Astrocyte (in vitro differentiated cells and primary cell): Measurements from ENCODE around the gene CORO7. TPM values are rescaled to one million over a fixed set of nuclear protein-coding genes. Genes with fewer than 3 reads are reported as not detected.

ENCODE experiments used
- DNase-seq: peaks from one replicate; pipeline ENCODE4 v3.0.0-alpha.2; 2010; ENCODE audit warnings: low read depth
- FAIRE-seq: peaks from 2 replicates; lab custom pipeline; 2011; peaks lifted over from hg19 to GRCh38; lab: Jason Lieb, UNC
- H2AFZ ChIP-seq: 2 replicates; pipeline ENCODE4 v1.6.0; 2012; ENCODE audit warnings: low read depth, low read length, inconsistent platforms
- H3K27ac ChIP-seq: 2 replicates; pipeline ENCODE4 v1.5.1; 2011; ENCODE audit warnings: low read depth, low read length, inconsistent platforms
- H3K27me3 ChIP-seq: 2 replicates; pipeline ENCODE4 v1.6.0; 2011; ENCODE audit warnings: low read length, inconsistent platforms; ENCODE audit not compliant: insufficient read depth
- H3K36me3 ChIP-seq: 2 replicates; pipeline ENCODE4 v1.5.1; 2011; ENCODE audit warnings: low read length, inconsistent platforms; ENCODE audit not compliant: insufficient read depth
- H3K4me1 ChIP-seq: 2 replicates; pipeline ENCODE4 v1.5.1; 2011; ENCODE audit warnings: low read length, inconsistent platforms; ENCODE audit not compliant: insufficient read depth
- H3K4me2 ChIP-seq: 2 replicates; pipeline ENCODE4 v1.6.0; 2012; ENCODE audit warnings: low read length, inconsistent platforms
- H3K4me3 ChIP-seq: 2 replicates; pipeline ENCODE4 v1.5.1; 2011; ENCODE audit warnings: low read depth, mild to moderate bottlenecking, low read length, inconsistent platforms; ENCODE audit not compliant: insufficient read depth
- H3K79me2 ChIP-seq: 2 replicates; pipeline ENCODE4 v1.6.0; 2012; ENCODE audit warnings: mild to moderate bottlenecking, low read length, inconsistent platforms; ENCODE audit not compliant: insufficient read depth
- H3K9ac ChIP-seq: 2 replicates; pipeline ENCODE4 v1.6.0; 2012; ENCODE audit warnings: mild to moderate bottlenecking, low read length, inconsistent platforms
- H3K9me3 ChIP-seq: 2 replicates; pipeline ENCODE4 v1.5.1; 2012; ENCODE audit warnings: low read depth, mild to moderate bottlenecking, low read length, inconsistent platforms; ENCODE audit not compliant: insufficient read depth
- H4K20me1 ChIP-seq: 2 replicates; pipeline ENCODE4 v1.6.0; 2012; ENCODE audit warnings: low read length, inconsistent platforms; ENCODE audit not compliant: insufficient read depth
- H3K27ac Mint-ChIP-seq: one replicate; pipeline ENCODE4 v1.8.0; 2021; ENCODE audit warnings: mild to moderate bottlenecking, mixed read lengths; ENCODE audit not compliant: unreplicated experiment
- H3K27me3 Mint-ChIP-seq: one replicate; pipeline ENCODE4 v1.8.0; 2021; ENCODE audit warnings: low read depth, mixed read lengths; ENCODE audit not compliant: unreplicated experiment
- H3K36me3 Mint-ChIP-seq: one replicate; pipeline ENCODE4 v1.8.0; 2021; ENCODE audit warnings: low read depth, mixed read lengths; ENCODE audit not compliant: unreplicated experiment
- H3K4me1 Mint-ChIP-seq: one replicate; pipeline ENCODE4 v1.8.0; 2021; ENCODE audit warnings: low read depth, mixed read lengths; ENCODE audit not compliant: unreplicated experiment
- H3K4me3 Mint-ChIP-seq: one replicate; pipeline ENCODE4 v1.8.0; 2021; ENCODE audit warnings: mild to moderate bottlenecking, moderate library complexity, mixed read lengths; ENCODE audit not compliant: unreplicated experiment
- H3K9me3 Mint-ChIP-seq: one replicate; pipeline ENCODE4 v1.8.0; 2021; ENCODE audit warnings: mild to moderate bottlenecking, mixed read lengths; ENCODE audit not compliant: unreplicated experiment
- EZH2 ChIP-seq: IDR thresholded peaks from 2 replicates; pipeline ENCODE4 v1.6.1; 2012; ENCODE audit warnings: mild to moderate bottlenecking, low read length, inconsistent platforms; ENCODE audit not compliant: insufficient read depth
- total RNA-seq: library from RNA; stranded (reverse); gene quantifications from 2 replicates; pipeline ENCODE4 v1.2.1, GENCODE V29; 2021
- TF ChIP-seq, protein P1 (sequence below): IDR thresholded peaks from 2 replicates; pipeline ENCODE4 v1.5.1; 2011; ENCODE audit warnings: low read depth, mild to moderate bottlenecking, inconsistent platforms, low read length, moderate library complexity; ENCODE audit not compliant: insufficient read depth

Gene CORO7
- total RNA-seq, 1 donor from 2014 or later: 26.4 TPM

GRCh38 chr16:4392382-4393239, 23.8 kb downstream of the CORO7 start:
- no peak overlapping the region for H3K4me3 Mint-ChIP-seq
- Histone ChIP-seq H3K4me2 (peak overlapping the region; percentile 72), H3K4me3 (no peak overlapping the region), H3K27me3 (no peaks in the 10 kb centered on the region), H2AFZ (no peak overlapping the region), H3K27ac (peak overlapping the region; percentile 74), H3K9me3 (no peaks in the 10 kb centered on the region), H4K20me1 (no peaks in the 10 kb centered on the region), H3K36me3 (no peaks in the 10 kb centered on the region), H3K9ac (peak overlapping the region; percentile 61), H3K79me2 (no peaks in the 10 kb centered on the region), H3K4me1 (peaks cover 44% of the 10 kb centered on the region)
- peaks cover 10% of the 10 kb centered on the region for H3K4me1 Mint-ChIP-seq
- FAIRE-seq: no peak
- TF ChIP-seq EZH2: no peak
- TF ChIP-seq, protein P1, sequence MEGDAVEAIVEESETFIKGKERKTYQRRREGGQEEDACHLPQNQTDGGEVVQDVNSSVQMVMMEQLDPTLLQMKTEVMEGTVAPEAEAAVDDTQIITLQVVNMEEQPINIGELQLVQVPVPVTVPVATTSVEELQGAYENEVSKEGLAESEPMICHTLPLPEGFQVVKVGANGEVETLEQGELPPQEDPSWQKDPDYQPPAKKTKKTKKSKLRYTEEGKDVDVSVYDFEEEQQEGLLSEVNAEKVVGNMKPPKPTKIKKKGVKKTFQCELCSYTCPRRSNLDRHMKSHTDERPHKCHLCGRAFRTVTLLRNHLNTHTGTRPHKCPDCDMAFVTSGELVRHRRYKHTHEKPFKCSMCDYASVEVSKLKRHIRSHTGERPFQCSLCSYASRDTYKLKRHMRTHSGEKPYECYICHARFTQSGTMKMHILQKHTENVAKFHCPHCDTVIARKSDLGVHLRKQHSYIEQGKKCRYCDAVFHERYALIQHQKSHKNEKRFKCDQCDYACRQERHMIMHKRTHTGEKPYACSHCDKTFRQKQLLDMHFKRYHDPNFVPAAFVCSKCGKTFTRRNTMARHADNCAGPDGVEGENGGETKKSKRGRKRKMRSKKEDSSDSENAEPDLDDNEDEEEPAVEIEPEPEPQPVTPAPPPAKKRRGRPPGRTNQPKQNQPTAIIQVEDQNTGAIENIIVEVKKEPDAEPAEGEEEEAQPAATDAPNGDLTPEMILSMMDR: no peak
- peak overlapping the region; percentile 85 for H3K27ac Mint-ChIP-seq
- H3K27me3 Mint-ChIP-seq: no peaks in the 10 kb centered on the region
- H3K36me3 Mint-ChIP-seq: peaks cover 6% of the 10 kb centered on the region
- peak; percentile 72 for DNase-seq
- H3K9me3 Mint-ChIP-seq: no peaks in the 10 kb centered on the region

- H3K27ac Mint-ChIP-seq: no peak overlapping the region
- no peak for TF ChIP-seq EZH2
- TF ChIP-seq, protein P1: no peak
- no peaks in the 10 kb centered on the region for H4K20me1 ChIP-seq
Measured at GRCh38 chr16:4391631-4392381, 24.6 kb downstream of the CORO7 start.

More at GRCh38 chr16:4391631-4392381, 24.6 kb downstream of the CORO7 start:
- peaks cover 6% of the 10 kb centered on the region for H3K36me3 Mint-ChIP-seq
- Histone ChIP-seq H3K9me3 (no peaks in the 10 kb centered on the region), H3K4me3 (no peak overlapping the region), H3K27me3 (no peaks in the 10 kb centered on the region), H3K36me3 (no peaks in the 10 kb centered on the region), H3K9ac (peak overlapping the region; percentile 61), H3K4me2 (peak overlapping the region; percentile 72), H3K27ac (peak overlapping the region; percentile 43), H3K79me2 (no peaks in the 10 kb centered on the region), H2AFZ (no peak overlapping the region), H3K4me1 (peaks cover 53% of the 10 kb centered on the region)
- H3K4me1 Mint-ChIP-seq: peaks cover 15% of the 10 kb centered on the region
- H3K27me3 Mint-ChIP-seq: no peaks in the 10 kb centered on the region
- no peak for DNase-seq
- H3K9me3 Mint-ChIP-seq: no peaks in the 10 kb centered on the region
- no peak for FAIRE-seq
- no peak overlapping the region for H3K4me3 Mint-ChIP-seq
